Measurements from ENCODE around the gene CNOT1.
"Not testable (repeated sequence)": the region's sequence is repeated elsewhere in the genome, so short reads cannot be mapped to it uniquely, and the experiment has no call there.

CNOT1 gene

GRCh38 chr16:58503166-58503862 is 126.3 kb downstream of the CNOT1 start:
- DNase-seq (ENCODE audit: low read depth in 2 of 2): no peak

GRCh38 chr16:58502217-58502921 is 127.3 kb downstream of the CNOT1 start:
- no peak for DNase-seq (ENCODE audit: low read depth in 2 of 2)

- DNase-seq (ENCODE audit: low read depth in 2 of 2): peak in 1 of 2 experiments; percentile 42
These were observed 128.1 kb downstream of the CNOT1 start for GRCh38 chr16:58501242-58502131.

GRCh38 chr16:58500430-58501241 is 129.0 kb downstream of the CNOT1 start:
- no peak for DNase-seq (ENCODE audit: low read depth in 2 of 2)

GRCh38 chr16:58499615-58500351 is 129.8 kb downstream of the CNOT1 start, which contains the start of gene NDRG4:
TSS of gene NDRG4 (plus strand) at chr16:58500143. CDS start at chr16:58500249, 106 bp downstream.
- no peak for DNase-seq (ENCODE audit: low read depth in 2 of 2)

- DNase-seq (ENCODE audit: low read depth in 2 of 2): no peak
These were observed 130.5 kb downstream of the CNOT1 start for GRCh38 chr16:58499092-58499511.

GRCh38 chr16:58498341-58499091 is 131.1 kb downstream of the CNOT1 start:
- no peak for DNase-seq (ENCODE audit: low read depth in 2 of 2)

- no peak for DNase-seq (ENCODE audit: low read depth in 2 of 2)
These were observed 131.7 kb downstream of the CNOT1 start for GRCh38 chr16:58497935-58498334.

GRCh38 chr16:58497468-58497867 is 132.2 kb downstream of the CNOT1 start:
- no peak for DNase-seq (ENCODE audit: low read depth in 2 of 2)

GRCh38 chr16:58495521-58496331 is 133.9 kb downstream of the CNOT1 start:
- DNase-seq (ENCODE audit: low read depth in 2 of 2): no peak

- DNase-seq (ENCODE audit: low read depth in 2 of 2): peak in 1 of 2 experiments; percentile 74
These were observed 134.6 kb downstream of the CNOT1 start for GRCh38 chr16:58494981-58495520.

- no peak for DNase-seq (ENCODE audit: low read depth in 2 of 2)
These were observed 135.7 kb downstream of the CNOT1 start for GRCh38 chr16:58493756-58494431.

- no peak for DNase-seq (ENCODE audit: low read depth in 2 of 2)
These were observed 136.9 kb downstream of the CNOT1 start for GRCh38 chr16:58492735-58493134.

GRCh38 chr16:58492066-58492465 is 137.6 kb downstream of the CNOT1 start:
- DNase-seq (ENCODE audit: low read depth in 2 of 2): no peak

GRCh38 chr16:58490539-58490938 is 139.1 kb downstream of the CNOT1 start:
- DNase-seq (ENCODE audit: low read depth in 2 of 2): not testable (repeated sequence)

- DNase-seq (ENCODE audit: low read depth in 2 of 2): no peak
These were observed 139.6 kb downstream of the CNOT1 start for GRCh38 chr16:58490065-58490464.

- no peak for DNase-seq (ENCODE audit: low read depth in 2 of 2)
These were observed 141.1 kb downstream of the CNOT1 start for GRCh38 chr16:58488531-58488930.

All from stimulated activated CD4-positive, alpha-beta T cell treated with anti-CD3 and anti-CD28 coated beads, Interleukin-12 subunit alpha, Interleukin-12 subunit beta, amount 100 ng/mL, for 24 hours (primary cell).